HG02884 (cell line): ENCODE measurements around the gene MPO.

Experiments used
- ATAC-seq: cut with Tn5 transposase; IDR thresholded peaks from one replicate; pipeline ENCODE4 v1.9.1; 2021; ENCODE audit warnings: mild to moderate bottlenecking, moderate library complexity; ENCODE audit not compliant: unreplicated experiment

MPO gene, protein sequence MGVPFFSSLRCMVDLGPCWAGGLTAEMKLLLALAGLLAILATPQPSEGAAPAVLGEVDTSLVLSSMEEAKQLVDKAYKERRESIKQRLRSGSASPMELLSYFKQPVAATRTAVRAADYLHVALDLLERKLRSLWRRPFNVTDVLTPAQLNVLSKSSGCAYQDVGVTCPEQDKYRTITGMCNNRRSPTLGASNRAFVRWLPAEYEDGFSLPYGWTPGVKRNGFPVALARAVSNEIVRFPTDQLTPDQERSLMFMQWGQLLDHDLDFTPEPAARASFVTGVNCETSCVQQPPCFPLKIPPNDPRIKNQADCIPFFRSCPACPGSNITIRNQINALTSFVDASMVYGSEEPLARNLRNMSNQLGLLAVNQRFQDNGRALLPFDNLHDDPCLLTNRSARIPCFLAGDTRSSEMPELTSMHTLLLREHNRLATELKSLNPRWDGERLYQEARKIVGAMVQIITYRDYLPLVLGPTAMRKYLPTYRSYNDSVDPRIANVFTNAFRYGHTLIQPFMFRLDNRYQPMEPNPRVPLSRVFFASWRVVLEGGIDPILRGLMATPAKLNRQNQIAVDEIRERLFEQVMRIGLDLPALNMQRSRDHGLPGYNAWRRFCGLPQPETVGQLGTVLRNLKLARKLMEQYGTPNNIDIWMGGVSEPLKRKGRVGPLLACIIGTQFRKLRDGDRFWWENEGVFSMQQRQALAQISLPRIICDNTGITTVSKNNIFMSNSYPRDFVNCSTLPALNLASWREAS

DNA sequence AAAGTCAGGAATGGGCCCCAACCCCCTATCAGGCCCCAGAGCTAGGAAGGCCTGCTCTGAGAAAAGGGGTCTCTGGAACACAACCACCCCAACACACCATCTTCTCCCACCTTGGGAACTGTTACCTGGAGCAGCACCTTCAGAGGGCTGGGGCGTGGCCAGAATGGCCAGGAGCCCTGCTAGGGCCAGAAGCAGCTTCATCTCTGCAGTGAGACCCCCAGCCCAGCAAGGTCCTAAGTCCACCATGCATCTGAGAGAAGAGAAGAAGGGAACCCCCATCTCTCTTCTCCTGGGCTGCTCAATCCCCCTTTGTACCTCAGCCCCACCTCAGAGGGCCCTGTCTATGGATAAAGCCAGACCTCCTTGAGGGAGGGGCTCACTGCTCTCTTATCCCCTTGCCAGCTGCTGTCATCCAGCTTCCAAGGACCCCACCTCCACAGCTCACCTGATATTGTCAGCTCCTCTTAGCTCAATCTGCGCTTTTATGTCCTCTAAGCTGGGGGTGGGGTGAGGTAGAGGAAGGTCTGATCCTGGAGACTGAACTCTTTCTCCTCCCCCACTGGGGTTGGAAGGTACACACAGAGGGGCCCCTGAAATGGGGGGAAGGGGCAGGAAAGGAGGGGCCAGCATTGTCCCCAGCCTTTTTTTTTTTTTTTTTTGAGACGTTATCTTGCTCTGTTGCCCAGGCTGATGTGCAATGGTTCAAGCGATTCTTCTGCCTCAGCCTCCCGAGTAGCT lies at the start of gene MPO:
TSS of gene MPO (minus strand) at position 456 of the 738 bp plus-strand sequence. CDS start at position 279, 177 bp downstream.
- ATAC-seq, result no peak

DNA sequence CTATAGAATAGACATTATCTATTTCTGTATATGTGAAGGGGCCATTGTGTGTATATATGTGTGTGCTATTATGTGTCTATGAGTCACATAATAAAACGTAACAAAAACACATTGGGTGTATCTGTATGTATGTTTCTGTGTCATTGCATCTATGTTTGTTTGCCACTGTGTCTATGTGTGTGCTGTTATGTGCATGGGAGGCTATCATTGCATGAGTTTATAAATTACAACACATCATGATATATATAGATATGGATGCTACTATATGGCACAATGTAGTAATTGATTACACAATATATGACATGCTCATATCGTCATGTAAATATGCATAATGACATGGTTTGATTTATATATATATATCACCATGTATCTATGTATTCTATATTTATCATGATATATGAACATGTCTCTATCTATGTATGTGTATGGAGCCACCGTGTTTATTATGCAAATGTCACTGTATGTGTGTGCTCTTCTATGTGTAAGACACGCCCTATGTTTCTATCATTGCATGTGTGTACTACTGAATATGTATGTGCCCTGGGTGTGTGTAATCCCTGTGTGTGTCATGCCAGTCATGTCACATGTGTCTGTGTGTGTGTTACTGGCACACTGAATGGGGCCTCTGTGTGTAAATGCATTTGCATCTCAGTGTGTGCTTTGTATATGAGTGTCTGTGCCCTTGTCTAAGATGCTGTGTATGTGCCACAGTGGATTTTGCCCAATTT lies 49.2 kb upstream of the MPO start:
- peak; percentile 11 for ATAC-seq

DNA sequence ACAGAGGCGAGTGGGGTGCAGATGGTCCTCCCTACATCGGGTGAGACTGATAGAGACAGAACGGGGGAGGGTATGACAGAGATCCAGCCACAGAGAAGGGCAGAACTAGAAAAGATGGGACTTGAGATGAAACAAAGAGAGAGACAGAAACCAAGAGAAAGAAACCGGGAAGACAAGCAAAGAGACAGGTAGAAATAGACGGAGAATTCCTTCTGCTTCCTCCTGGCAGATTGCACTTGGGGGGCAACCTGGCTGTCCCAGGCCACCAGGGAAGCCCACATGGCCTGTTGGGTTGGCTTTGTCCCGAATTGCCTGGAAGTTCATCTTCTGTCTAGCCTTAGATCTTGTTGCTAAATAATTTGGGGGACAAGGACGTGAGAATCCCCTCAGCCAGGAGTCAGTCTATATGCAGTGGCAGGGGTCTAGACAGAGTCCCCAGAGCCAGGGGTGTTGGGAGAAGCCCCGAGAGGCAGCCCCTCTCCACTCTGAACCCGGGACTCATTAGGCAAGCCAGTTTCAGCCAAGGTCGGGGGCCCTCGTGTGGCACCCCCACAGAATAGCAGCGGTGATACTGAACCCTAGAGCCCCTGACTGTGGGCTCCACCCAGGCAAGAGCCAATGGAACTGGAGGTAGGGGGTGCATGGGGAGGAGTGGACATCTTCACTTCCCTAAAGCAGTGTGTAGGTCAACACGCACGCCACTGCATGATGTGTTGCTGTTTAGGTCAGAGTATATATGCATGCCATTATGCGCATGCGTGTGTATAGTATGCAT lies 48.5 kb upstream of the MPO start:
- ATAC-seq, result peak; percentile 40

DNA sequence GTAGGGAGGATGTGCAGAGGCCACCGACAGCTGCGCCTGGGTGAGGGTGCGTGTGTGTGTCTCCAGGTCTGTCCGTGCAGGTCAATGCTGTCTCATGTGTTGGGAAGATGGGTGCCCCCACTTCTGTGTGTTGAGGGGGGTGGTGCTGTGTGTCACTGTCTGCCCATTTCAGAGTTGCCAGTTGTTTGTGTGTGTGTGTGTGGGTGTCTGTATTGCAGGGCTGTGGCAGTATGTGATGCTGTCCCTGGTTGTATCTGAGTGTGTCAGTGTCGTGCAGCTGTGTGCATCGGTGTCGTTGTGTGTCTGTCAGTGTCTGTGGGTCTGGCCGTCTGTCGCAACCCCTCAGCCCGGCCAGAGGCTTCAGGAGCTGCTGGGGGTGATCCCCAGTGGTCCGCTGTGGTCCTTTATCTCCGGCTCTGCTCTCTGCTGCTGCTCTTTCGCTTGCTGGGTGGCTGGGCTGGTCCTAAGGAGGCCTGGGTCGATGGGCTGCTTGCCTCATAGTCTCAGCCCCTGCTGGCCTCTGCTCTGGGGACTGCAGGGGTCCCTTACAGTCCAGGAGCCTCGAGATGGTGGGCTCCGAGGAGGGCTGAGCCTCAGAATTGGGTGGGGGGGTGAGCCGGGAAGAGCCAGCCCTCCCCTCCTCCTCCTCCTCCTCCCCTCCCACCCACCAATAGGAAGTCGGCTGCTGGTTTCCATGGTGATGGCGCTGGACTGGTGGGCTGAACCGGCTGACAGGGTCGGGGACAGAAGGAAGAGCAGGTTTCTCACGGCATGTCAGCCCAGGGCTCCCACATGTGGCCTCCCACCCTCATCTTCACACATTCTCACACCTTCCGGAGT lies 47.7 kb upstream of the MPO start, which contains the start of gene TSPOAP1:
TSS of gene TSPOAP1 (minus strand) at position 601 of the 840 bp plus-strand sequence. CDS start 875 bp downstream, outside the sequence.
- ATAC-seq, result no peak

DNA sequence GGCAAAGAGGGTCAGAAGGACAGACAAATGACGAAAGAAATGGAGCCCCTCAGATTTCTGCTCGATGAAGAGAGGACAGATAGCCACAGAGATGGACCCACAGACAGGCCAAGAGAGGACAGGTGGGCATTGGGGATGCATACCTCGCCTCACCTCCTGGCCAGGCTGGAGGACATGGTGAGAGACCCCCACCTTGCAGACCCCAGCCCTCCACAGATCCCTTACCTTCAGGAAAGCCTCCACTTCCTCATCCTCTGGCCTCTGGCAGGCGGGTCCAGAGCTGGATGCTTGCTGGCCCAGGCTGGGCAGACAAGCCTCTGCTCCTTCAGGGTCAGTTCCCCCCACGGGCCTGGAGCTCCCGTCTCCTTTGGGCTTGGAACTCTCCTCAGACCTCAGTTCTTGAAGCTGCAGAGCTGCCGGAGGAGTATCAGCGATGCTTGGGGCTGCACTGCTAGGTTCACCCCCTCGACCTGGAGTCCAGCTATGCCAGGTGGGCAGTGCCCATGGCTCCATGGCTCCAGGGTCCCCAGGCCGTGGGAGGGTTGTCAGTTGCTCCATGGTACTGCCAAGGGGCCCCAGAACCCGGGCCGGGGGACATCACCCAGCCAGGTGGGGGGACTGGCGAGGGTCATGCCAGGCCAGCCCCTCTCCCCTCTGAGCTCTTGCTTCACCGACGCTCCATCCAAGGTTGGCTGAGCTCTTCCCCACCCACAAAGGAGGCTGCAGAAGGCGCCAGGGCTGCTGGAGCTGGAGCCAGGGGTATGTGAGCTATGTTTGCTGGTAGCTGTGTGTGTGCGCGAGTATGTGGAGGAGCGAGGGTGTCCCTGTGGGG lies 46.8 kb upstream of the MPO start:
- no peak for ATAC-seq

DNA sequence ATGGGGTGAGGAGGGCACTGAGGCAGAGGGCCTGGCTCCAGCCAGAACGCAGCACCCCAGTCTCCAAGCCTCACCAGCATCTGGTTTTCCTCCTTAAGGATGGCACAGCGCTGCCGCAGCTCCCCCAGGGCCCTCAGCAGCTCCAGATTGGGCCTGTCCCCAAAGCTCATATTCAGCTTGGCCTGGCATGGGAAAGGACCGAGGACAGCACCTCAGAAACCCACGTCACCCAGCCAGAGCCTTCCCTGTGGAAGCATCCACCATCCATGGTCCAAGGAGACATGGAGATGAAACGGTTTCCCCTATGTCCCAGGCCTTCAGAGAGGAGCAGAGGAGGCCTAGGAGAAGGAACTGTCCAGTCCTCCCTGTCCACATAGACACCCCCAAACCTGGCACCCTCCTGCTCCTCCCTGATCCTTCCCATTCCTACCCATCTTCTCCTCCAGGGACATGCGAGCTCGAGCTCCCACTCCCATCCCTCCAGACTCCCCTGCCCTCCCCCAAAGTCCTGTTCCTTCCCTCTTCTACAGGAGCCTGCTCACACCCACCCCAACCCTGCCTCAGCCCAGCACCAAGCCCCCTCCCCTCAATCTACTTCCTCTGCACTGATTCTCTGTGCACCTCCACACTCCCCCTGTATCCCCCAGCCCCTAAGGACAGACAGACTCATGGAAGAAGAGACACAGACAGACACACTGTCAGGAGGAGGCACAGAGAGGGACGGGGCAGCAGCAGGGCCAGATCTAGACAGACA lies 46.1 kb upstream of the MPO start:
- no peak for ATAC-seq

DNA sequence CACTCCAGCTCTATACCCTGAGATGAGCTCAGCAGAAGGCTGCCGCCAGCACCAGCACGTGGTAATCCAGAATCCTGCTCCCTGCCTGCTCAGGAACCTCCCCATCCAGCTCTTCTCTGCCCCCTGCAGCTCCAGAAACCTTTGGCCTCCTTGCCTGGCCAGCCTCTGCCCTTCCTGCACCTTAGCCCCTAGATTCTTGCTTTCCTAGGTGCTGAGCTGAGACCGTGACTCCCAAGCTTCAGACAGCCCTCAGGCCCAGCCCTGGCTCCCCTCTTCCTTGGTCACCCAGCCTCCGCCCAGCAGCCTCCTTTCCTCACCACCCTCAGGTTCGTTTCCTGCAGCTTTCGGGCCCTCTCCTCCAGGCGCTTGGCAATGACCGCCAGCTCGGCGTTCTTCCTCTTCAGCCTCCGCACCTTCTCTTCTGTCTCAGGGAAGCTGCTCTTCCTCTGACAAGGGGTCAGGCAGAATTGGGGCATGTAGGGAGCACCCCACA lies 45.3 kb upstream of the MPO start:
- ATAC-seq, result no peak

DNA sequence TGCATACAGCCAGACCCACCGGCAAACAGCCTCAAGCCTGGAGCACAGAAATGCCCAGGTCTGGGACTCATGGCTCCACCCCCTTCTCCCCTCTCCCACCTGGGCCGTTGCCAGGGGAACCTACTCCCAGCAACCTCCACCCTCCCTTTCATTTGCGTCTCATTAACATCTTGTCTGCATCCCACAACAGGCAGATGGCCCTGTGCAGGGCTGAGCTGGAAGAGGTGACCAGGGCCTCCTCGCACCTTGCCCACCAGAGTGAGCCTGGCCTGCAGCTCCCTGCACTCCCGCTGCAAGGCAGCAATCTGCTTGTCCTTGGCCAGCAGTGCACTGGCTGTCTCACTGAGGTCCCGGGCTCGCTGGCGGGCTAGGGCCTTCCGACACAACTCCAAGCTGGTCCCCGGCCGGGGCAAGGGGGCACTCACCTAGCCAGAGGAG lies 44.6 kb upstream of the MPO start:
- ATAC-seq, result no peak

DNA sequence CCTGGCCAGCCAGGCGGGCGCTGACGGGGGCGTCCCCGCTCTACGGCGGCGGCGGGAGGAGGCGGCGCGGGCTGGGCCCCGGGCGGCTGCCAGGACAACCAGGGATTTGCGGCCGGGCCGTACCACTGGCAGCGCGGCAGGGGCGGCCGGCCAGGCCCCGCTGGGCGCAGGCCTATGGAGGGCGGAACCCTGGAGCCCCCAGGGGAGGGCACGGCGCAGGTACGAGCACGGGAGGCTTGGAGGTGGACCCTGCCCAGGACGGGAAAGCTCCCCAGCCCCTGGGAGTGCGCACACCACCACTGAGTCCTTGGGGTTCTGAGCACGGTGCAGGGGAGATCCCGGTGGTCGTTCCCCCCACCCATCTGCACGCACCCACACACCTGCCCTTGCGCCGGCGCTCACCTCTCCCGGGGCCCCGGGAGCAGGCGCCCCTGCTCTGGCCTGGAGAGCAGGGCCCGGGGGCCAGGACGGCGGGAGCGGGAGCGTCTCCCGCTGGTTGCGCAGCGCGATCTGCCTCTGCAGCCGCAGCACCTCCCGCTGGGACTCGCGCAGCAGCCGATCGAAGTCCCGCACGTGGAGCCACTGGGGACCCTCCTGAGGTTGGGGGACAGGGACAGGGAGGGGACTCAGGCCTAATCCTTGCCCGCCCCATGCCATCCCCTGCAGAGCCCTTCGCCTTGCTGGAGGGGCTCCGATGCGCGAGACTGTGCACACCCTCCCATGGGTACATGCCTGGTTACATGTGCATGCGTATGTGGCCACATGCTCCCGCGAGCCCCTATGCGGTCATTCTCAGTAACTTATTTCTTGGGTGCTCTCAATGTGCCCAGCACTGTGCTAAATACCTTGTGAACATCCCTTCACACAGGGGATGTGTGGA lies 43.9 kb upstream of the MPO start:
- ATAC-seq, result no peak

DNA sequence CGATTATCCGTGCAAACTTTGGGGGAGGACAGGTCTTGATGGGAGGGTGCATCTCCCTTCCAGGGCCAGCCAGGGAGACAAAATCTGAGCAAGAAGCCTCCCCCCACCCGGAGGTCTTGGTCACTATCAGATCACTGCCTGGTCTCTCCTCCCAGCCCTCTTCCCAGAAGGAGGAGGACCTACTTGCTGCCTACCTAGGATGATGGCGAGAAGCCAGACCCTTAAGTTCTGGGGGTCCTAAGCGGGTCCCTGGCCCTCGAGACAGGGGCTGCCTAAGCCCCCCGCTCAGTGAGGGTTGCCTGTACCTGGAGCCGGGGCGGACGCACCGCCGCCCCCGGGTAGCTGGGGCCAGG lies 43.3 kb upstream of the MPO start:
- ATAC-seq, result no peak

DNA sequence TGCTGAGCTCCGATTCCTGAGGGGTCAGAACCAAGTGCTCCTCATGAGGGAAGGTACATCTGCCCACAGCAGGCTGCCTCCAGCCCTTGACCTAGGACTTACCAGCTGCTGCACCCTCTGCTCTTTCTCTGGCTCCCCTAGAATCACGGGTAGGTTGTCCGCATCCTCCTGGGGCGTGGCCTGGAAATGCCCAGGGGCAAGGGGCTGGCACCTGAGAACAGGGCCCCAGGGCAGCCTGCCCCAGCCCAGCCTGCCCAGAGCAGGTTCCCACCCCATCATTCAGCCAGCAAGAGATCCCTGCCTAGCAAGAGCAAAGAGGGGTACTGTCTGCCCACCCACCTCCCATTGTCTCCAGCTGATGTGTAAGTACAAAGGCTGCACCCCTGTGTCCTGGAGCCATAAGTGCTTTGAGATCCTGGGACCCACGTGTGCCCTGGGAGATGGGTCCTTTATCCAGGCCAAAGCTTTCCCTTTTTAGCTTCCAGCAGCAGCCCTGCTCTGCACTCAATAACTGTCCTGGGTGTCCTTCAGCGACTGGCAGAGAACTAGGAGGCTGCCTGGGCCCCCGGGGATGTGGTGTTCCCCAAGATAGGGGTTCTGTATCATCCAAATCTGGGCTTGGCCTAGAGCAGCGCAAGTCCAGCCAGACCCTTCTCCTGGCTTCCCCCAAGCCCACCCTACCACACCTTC lies 42.8 kb upstream of the MPO start:
- no peak for ATAC-seq

DNA sequence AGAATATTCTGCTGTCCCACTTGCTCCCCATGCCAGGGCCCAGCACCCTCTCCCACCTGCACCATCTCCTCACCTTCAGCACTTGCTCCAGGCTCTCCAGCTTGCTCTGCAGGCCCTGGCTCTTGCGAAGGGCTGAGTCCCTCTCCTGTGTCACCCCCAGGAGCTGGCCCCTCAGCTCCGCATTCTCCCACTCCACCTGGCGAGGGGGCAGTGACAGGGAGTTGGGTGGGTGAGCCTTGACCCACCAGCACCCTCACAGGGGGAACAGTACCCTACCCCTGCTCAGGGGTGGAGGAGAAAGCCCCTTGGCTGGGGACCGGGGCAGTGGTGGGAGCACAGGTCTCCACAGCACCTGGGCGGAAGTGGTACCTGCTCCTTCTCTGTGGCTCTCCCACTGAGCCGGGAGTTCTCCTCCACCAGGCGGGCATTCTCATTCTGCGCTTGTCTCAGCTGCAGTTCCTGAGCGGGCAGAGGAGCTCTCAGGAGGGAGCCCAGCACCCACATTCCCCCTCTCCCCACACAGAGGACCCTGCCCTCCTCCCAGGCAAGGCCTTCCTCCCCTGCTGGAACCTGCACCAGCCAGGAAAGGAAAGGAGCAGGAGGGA lies 41.9 kb upstream of the MPO start:
- no peak for ATAC-seq

DNA sequence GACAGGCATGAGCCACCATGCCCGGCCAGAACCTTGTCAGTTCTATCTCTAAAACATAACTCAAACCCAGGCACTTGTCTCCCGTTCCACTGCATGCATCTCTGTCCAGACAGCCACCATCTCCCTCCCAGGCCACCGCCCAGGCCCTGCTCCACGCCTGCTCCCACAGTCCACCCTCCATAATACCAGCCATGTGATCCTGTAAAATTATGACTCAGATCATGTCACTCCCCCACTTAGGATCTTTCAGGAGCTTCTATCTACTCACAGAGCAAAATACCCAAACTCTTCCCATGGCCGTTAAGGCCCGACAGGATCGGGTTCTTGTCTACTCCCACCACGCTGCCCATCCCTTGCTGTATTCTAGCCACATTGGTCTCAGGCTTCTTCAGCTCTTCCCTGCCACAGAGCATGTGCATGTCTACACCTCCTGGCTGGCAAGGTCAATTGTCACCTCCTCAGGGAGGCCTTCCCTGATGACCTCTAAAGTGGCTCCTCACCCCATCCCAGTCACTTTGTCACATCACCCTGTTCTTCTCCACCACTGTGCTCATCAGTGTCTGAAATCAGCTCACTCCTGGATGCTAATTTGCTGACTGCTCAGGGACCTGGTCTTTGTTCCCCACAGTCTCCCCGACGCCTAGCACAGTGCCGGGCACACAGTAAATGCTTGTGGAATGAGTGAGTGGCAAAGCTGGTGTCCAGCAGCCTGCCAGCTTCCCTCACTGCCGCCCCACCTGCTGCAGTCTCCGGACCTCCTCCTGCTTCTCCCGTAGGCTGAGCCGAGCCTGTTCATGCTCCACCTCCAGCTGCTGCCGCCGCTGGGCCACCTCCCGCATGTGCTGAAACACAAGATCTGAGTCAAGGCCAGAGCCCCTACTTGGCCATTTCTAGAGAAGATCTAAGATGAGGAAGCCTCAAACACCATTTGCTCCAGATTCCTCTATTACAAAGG lies 41.1 kb upstream of the MPO start:
- ATAC-seq, result no peak
